Liver (tissue), 3 donors: Measurements from ENCODE around the gene PSMB7.

ENCODE experiments used
- FOXA1 ChIP-seq: IDR thresholded peaks from 2 replicates; pipeline ENCODE4 v1.6.1; 2016; ENCODE audit warnings: antibody characterized with exemption
- GABPA ChIP-seq, 2 donors: IDR thresholded peaks in 1 of 2; conservative IDR thresholded peaks in 1 of 2; 2 replicates each; pipeline ENCODE4 v1.6.1; 2016; ENCODE audit warnings: antibody characterized with exemption in 2 of 2, mild to moderate bottlenecking in 1 of 2, moderate library complexity in 1 of 2
- JUND ChIP-seq, 2 donors: IDR thresholded peaks; 2 replicates each; pipeline ENCODE4 v1.6.1; 2016; ENCODE audit warnings: antibody characterized with exemption in 2 of 2
- MAX ChIP-seq: IDR thresholded peaks from 2 replicates; pipeline ENCODE4 v1.6.1; 2016; ENCODE audit warnings: antibody characterized with exemption
- NR2F2 ChIP-seq: IDR thresholded peaks from 2 replicates; pipeline ENCODE4 v1.6.1; 2016; ENCODE audit warnings: antibody characterized with exemption
- RAD21 ChIP-seq, 2 donors: IDR thresholded peaks; 2 replicates each; pipeline ENCODE4 v1.6.1; 2016; ENCODE audit warnings: antibody characterized with exemption in 2 of 2, mild to moderate bottlenecking in 2 of 2
- REST ChIP-seq: IDR thresholded peaks from 2 replicates; pipeline ENCODE4 v1.6.1; 2016; ENCODE audit warnings: antibody characterized with exemption, mild to moderate bottlenecking
- RXRA ChIP-seq, 2 donors: IDR thresholded peaks; 2 replicates each; pipeline ENCODE4 v1.6.1; 2017 to 2018; ENCODE audit warnings: antibody characterized with exemption in 2 of 2, mild to moderate bottlenecking in 1 of 2
- SP1 ChIP-seq: IDR thresholded peaks from 2 replicates; pipeline ENCODE4 v1.6.1; 2018; ENCODE audit warnings: antibody characterized with exemption, mild to moderate bottlenecking
- TAF1 ChIP-seq: conservative IDR thresholded peaks from 2 replicates; pipeline ENCODE4 v1.6.1; 2016; ENCODE audit warnings: antibody characterized with exemption, mild to moderate bottlenecking
- TF ChIP-seq, protein P1 (sequence below): fragments of 150-350 bp; IDR thresholded peaks from 2 replicates; pipeline ENCODE4 v1.5.1; 2017; ENCODE audit warnings: improper control_type of control experiment, low read depth, low read length; ENCODE audit not compliant: missing input control
- TF ChIP-seq, protein P2 (sequence below): IDR thresholded peaks from 2 replicates; pipeline ENCODE4 v1.6.1; 2016; ENCODE audit warnings: antibody characterized with exemption
- donor health status: healthy.
- donor health status: healthy.

DNA sequence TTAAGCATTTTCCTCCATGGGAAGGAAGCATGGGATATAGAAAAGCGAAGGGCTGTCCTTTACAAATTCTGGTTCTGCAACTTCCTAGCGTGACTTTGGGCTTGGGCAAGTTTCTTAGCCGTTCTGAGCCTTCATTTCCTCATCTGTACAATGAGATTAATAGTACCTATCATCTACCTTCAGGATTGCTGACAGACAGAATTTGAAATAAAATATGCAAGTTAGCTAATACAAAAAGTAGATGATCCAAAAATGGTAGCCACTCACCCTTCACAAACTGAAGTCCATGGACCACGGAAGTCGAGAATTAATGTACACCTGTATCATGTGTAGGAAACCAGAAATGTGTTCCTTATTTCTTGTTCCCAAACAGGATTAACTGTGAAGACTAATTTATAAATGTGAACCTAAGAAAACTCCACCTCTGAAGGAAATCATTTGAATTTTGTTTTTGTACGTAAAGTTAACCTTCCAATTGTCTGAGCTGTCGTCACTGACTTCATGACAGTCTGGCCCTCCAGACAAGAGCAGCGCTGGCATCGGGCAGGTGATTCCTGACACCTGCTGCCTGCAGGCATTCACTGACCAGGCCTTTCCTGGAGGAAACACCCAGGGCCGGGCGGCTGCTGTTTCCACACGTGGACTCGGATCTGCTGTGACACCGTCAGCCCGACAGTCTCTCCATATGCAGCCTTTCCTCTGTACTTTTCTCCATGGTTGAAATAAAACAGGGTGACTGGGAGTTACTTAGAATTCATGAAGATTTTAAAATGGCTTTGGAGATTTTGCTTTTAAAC lies 63.4 kb downstream of the PSMB7 start:
- TF ChIP-seq RAD21 (IDR thresholded peaks at IDR 0.05) = no peak
- TF ChIP-seq, protein P1, sequence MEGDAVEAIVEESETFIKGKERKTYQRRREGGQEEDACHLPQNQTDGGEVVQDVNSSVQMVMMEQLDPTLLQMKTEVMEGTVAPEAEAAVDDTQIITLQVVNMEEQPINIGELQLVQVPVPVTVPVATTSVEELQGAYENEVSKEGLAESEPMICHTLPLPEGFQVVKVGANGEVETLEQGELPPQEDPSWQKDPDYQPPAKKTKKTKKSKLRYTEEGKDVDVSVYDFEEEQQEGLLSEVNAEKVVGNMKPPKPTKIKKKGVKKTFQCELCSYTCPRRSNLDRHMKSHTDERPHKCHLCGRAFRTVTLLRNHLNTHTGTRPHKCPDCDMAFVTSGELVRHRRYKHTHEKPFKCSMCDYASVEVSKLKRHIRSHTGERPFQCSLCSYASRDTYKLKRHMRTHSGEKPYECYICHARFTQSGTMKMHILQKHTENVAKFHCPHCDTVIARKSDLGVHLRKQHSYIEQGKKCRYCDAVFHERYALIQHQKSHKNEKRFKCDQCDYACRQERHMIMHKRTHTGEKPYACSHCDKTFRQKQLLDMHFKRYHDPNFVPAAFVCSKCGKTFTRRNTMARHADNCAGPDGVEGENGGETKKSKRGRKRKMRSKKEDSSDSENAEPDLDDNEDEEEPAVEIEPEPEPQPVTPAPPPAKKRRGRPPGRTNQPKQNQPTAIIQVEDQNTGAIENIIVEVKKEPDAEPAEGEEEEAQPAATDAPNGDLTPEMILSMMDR = no peak
- no peak for TF ChIP-seq REST
- TF ChIP-seq FOXA1 = no peak
- no peak for TF ChIP-seq JUND (IDR thresholded peaks at IDR 0.05)
- no peak for TF ChIP-seq NR2F2
- TF ChIP-seq TAF1 = no peak
- TF ChIP-seq GABPA (IDR thresholded peaks at IDR 0.05 in 1 of 2, conservative IDR thresholded peaks at IDR 0.05 in 1 of 2) = no peak
- TF ChIP-seq, protein P2, sequence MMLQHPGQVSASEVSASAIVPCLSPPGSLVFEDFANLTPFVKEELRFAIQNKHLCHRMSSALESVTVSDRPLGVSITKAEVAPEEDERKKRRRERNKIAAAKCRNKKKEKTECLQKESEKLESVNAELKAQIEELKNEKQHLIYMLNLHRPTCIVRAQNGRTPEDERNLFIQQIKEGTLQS = no peak
- no peak for TF ChIP-seq SP1
- TF ChIP-seq MAX = no peak
- no peak for TF ChIP-seq RXRA (IDR thresholded peaks at IDR 0.05)
